OCI-M1 (cell line): Measurements from ENCODE around the gene WWP2.

Experiments
- DNase-seq: peaks from one replicate; lab custom pipeline; 2025; lab: John Stamatoyannopoulos, UW

Gene WWP2

DNA sequence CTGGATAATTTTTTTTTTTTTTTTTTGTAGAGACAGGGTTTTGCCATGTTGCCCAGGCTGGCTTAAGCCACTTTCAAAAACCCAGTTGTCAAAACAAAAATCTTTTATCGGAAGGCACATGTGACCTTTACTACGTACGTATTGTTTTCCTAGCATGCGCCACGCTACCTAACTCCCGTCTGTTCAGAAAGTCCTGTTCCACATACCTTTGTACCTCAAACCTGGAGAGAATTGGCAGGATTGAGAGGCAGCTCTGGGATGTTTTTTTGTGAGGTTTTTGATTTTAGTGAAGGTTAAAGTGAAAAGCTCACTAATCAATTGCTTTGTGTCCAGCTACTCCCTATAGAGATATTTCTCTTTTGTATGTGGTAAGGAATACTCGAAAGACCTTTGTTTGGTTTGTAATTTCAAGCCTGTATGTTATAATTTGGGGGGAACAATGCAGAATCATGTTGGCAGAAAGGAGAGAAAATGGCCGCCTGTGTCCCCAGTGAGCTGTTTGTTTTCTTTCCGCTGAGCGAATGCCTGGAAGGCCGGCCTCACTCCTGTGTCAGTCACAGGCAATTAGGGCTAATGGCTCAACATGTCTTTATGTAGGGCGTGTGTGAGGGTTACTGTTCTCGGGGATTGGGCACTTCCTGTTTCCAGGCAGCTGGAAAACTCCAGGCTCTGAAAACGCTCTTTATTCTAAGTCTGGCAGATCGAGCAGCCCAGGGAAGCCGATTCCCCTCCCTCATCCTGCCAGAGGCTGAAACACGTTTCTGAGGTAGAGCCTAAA is 128.2 kb downstream of the WWP2 start:
- no peak for DNase-seq

DNA sequence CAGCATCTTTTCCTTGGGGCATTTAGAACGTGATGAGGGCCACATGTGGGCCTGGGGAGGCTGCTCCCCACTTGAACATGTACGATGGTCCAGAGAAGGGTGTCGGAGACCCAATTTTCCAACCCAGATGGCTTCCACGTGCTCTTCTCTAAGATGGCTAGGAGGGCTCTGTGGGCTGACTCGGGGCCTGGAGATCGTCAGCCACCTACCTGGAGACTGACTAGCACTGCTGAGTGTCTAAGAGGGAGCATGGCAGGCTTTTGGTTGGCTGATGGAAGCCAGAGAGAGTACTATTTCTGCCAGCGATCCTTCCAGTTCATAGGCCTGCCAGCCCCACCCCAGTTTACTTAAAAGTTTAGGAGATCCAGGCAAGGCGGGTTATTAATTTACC is 128.8 kb downstream of the WWP2 start:
- DNase-seq = no peak

DNA sequence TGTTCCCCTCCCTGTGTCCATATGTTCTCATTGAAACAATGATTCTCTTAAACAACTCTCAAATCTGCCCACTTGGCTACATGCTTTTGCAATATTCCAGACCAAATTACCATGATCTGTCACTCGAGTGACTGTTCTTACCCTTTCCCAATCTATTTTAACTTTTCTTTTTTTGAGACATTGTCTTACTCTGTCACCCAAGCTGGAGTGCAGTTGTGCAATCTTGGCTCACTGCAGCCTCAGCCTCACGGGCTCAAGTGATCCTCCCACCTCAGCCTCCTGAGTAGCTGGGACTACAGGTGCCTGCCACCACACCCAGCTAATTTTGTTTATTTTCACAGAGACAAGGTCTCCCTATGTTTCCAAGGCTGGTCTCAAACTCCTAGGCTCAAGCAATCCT is 130.2 kb downstream of the WWP2 start:
- DNase-seq = no peak

DNA sequence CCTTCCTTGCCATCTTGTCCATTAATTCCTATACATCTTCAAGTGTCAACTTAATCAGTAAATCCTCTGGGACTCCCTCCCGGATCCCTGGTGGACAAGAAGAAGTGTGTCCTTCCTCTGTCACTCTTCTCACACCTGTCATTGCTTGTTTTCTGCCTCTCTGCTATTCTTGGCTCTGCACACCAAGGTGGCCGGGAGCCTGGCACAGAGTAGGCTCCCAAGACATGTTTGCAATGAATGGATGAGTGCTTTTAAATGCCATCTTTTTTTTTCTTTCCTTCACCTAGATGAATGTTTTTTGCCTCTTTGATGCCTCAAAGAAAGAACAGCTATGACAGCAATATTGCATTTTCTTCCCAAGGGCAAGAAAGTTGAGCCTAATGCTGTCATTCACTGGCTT is 131.0 kb downstream of the WWP2 start:
- no peak for DNase-seq

DNA sequence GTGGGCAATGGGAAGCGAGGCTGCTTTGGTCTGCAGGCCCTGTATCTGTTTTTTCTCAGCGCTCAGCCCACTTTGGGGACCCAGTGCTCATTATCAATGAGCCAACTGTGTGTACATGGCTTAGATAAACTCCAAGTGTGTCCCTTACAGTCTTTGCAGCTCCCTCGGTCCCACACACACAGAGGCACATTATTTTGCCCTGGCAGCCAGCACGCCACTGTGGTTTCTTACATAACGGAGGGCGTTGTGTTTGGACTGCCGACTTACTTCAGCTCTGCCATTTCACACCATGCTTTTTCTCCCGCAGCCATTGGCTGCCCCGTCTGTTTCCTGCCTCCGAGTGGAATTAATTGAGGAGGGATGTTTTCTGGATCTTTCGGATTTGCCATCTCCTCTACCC is 132.5 kb downstream of the WWP2 start:
- DNase-seq = no peak

DNA sequence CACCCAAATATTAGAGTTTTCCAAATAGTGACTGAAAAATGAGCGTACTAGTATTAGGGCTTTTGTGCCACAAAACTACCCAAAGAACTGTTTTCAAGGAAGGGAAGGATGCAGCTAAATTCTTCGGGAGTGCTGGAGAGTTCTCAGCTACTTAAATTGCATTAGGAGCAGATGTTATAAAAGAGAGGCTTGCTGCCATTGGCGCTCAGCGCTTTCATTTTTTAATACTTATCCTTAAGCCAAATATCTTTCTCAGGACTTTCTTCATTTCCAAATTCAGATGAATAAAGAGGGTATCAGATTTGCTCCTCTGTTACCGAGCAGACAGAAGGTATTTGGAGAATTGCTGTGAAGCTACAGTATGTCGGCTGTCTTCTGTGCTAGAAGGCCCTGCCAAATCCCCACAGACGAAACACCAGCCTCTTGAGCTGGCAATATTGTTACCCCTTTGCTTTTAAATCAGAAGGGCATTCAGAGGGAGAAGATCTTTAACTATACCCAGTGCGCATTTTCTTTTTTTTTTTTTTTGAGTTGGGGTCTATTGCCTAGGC is 141.8 kb downstream of the WWP2 start:
- no peak for DNase-seq

DNA sequence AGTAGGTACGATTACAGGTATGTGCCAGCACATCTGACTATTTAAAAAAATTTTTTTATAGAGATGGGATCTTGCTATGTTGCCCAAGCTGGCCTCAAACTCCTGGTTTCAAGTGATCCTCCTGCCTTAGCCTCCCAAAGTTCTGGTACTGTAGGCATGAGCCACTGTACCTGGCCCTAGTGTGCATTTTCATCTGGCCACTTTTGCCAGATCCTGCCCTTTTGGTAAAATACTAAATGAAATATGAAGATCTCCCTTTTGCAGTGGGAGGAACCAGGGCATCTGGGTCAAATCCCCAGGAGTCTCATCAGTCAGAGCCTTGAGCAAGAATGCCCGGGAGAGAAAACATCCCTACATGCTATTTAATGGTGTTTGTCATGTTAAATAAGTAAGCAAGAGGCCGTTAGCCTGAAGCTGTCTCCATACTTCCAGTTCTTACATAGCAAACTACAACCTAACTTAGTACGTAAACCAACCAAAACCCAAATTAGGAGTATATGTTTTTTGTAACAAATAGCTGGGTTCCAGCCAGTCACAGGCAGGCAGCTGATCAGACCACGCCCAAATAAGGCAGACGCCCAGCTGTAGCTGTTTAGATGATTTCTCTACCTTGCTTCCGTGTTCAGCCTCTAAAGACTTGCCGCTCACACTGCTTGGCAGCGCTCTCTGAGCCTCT is 142.5 kb downstream of the WWP2 start:
- DNase-seq = no peak

DNA sequence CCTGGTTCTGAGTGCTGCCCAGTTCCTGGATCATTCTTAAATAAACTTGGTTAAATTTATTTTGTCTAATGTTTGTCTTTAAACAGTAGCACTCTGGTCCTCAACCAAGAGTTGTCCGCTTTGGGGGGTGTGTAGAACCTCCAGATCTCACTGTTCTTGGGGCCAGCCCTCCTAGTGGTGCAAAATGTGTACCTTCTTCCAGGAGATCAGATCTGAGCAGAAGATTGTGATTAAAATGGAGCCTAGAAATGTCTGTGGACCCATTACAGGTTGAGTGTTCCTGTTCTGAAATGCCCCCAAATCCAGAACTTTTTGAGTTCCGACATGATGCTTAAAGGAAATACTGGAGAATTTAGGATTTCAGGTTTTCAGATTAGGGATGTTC is 143.0 kb downstream of the WWP2 start:
- no peak for DNase-seq

DNA sequence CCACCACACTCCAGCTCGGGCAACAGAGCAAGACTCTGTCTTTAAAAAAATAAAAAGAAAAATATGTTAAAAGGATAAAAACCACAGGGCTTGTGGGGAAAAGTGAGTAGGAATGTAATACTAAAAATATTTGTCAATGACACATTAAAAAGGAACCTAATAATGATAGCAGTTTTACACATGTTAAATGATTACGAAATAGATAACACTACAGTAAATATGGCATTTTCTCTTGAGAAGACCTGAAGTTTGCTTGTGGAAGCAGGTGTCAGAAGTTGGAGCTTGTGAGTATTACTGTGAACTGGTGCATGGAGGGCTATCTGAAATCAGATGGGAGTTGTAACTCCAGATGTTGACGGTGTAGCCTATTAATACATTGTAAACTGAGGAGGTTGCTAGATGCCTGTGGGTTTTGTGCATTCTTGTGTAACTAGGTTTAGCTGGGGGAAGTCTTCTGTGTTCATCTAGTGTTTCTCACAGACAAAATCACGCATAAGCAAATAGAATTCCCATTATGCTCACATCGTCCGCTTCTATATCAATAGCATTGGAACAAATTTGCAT is 144.8 kb downstream of the WWP2 start:
- DNase-seq = no peak

DNA sequence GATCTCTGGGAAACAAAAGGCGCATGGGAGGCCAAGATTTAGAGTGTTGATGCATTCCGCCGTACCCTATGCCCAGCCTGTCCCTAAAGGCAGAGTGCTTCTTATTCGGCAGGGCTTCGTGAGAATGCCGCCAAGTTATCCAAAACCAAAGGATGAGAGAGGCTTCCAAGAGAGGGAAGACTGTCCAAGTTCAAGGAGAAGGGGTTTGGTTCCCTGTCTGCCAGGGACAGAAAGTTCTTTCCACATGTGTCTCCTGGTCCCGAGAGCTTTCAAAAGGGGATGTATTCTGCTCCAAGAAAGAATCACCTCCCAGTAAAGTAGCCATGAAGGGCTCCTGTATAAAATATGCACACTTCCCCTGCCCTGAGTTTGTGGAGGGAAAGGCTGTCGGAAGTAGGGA is 146.9 kb downstream of the WWP2 start:
- no peak for DNase-seq

DNA sequence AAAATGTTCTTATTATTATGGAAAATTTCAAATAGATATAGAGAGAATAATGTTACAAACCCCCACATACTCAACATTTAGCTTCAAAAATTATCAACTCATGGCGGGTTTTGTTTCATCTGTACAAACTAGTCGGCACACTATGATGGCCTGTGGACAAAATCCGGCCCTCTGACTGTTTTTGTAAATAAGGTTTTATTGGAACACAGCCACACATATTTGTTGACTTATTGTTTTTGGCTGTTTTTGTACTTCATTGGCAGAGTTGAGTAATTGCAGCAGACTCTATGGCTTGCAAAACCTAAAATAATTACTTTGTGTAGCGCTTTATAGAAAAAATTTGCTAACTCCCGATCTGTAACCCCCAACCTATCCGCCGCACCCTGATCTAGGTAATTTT is 147.6 kb downstream of the WWP2 start:
- no peak for DNase-seq

DNA sequence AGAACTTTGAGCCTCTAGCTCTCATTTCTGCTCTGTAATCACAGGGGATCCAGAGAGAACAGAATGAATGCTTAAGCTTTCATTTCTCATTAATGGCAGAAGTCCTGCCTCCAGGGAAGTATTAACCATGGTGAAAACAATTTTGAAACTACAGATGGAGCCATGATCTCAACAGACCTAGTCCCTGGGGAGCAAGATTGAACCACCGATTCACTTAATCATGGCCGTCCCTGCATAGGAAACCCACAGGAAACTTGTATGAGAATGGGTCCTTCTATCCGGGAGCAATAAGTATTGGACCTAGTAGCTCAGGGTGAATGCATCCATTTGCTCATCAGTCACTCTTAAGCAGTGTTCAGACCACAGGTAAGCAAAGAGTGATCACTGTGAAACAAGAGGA is 148.8 kb downstream of the WWP2 start:
- DNase-seq = no peak

DNA sequence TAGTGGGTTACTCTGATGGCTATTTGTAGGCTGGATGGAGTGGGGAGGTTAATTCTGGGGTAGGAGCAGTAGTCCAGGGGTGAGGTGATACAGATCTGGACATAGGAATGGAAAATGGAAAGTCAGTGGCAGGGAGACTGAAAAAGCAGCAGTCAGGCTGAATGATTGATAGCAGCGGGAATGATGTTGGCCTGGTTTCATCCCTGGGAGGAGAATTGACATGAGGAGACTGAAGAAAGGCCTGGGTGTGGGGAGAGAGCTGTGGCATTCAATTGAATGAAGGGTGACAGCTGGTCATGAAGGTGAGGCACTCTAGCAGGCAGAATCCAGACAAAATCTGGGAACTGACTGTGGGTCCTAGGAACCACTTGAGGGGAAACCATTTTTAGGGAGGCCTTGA is 154.3 kb downstream of the WWP2 start:
- no peak for DNase-seq

DNA sequence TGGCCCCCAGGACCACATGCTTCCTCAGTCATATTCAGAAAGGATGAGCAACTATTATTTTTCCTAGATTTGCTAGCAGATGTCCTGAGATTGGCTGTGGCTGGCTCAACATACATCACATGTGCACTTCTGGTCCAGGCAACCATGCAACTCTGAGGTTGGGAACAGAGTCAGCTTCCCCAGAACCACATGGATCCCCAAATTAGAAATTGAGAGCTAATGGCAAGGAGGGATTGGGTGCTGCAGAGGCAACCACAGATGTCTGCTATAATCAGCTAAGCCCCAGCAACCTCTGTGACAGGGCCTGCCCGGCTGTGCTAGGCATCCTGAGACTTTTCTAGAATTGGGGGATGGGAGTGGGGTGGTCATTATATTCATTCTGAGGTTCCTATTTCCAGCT is 155.2 kb downstream of the WWP2 start:
- no peak for DNase-seq

DNA sequence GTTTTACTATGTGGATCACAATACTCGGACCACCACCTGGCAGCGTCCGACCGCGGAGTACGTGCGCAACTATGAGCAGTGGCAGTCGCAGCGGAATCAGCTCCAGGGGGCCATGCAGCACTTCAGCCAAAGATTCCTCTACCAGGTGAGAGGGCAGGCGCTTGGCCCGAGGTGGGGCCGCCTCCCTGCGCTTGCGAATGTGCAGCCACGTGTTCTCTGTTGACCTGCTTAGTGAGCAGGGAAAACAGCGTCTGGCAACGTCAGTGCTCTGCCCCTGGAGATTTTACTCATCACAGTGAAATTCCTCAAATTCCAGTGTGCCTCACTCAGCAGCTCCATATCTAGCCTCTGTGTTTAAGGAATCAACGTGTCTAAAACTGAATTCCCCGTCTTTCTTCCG is 155.6 kb downstream of the WWP2 start:
- DNase-seq = no peak

DNA sequence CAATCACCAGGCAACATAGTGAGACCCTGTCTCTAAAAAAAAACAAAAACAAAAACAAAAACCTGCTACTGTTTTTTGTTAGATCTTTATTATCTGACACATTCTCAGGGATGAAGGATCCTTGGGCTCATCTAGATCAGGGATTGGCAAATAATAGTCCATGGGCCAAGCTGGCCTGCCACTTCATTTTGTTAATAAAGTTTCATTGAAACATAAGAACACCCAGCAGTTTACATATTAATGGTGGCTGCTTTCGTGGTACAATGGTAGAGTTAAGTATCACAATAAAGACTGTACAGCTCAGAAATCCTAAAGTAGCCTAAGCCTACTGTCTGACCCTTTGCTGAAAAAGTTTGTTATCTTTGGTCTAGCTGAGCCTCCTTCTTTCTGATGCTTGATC is 156.1 kb downstream of the WWP2 start:
- DNase-seq = no peak

DNA sequence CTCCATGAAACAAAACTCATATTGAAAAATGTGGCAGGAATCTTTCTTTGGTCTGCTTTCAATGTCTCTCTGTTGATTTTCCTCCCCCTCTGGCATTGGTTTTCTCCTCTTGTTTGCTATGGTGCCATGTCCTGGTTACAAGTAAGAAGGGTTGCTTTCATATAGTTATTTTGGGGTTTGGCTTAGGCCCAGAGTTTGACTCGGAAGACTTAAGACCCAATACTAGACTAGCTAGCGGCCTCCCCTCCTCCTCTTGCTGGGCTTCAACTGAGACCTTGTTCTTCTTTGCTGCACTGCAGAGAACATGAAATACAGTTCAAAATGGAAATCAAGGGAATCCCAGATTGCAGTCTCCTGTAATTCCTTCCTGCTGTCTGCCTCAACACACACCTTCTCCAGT is 159.0 kb downstream of the WWP2 start:
- DNase-seq = no peak

DNA sequence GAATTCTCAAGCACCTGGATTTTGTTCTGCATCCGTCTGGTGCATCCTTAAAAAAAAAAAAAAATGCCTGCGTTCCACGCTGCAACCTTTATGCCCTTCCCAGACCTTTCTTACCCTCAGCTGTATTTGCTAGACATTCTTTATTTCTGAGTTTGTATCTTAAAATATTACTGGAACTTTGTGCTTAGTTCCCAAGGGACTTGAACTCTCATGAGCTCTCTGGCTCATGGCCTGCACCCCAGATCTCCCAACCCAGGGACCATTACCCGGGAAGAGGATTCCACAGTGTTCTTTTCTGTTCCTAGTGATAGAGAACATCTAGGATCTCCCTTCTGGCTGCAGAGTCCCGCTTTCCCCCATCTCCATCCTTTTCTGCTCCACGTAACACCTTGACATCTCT is 160.1 kb downstream of the WWP2 start:
- no peak for DNase-seq

DNA sequence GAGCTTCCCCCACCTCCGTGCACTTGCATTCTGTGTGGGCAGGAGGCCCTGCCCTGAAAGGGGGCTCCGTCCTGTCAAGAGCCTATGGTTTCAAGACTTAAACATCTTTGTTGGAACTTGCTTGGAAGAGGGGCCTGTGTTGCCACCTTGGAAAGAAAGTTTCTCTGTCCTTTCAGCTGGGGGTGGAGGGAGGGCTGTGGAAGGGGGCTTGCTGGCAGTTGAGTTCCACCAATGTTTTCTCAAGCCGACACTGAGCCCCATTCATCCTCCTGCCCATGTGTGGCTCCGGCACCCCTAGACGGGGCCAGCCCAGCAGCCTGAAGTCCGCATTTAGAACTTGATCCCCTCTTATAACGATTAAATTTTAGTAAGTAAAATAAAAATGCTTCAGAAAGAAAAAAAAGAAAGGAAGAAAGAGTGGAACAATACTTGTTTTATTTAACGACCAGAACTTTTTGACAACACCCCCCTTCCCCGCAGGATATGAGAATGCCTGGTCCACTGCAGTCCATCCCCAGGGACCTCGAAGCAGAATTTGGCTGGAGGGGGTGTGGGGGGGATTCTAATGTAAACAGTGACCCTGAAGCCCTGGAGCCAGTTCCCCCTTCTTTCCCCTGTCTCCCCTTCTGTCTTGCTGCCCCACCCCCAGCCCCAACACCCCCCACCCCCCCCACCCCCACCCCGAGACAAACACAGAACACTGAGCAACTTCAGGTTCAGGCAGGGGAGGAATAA is 162.1 kb downstream of the WWP2 start:
- no peak for DNase-seq

DNA sequence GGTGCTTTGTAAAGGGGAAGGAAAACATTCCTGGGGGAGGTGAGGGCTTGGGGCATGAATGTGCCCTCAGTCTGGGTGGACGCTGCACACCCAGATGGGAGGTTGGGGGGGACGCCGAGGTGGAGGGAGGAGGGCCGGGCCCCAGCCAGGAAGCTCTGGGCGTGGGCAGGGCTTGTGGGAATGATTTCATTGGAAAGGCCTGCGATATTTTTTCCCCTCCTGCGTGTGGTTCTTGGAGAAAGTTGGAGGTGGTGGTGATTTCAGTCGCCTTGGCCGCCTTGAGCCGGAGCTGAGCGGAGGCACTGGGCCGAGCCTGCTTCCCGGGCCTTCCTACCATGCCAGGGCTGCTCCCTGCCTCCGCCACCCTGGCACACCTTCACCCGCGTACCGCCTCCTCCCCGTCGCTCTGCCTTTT is 162.7 kb downstream of the WWP2 start:
- no peak for DNase-seq

DNA sequence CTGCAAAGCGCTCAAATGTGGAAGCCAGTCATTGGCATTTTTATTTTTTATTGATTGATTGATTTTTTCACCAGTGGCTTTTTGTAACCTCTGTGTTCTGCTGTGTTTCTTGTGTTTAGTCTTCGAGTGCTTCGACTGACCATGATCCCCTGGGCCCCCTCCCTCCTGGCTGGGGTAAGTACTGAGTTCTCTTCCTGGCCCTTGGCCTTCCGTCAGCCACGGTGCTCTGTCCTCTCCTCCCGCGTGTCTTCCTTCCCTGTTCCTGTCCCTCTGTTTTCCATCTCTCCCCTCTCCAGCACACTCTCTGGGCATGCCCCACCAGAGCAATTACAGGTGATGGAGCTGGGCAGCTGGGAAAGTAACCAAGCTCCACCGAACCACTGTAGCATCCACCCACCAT is 163.2 kb downstream of the WWP2 start:
- DNase-seq = no peak

DNA sequence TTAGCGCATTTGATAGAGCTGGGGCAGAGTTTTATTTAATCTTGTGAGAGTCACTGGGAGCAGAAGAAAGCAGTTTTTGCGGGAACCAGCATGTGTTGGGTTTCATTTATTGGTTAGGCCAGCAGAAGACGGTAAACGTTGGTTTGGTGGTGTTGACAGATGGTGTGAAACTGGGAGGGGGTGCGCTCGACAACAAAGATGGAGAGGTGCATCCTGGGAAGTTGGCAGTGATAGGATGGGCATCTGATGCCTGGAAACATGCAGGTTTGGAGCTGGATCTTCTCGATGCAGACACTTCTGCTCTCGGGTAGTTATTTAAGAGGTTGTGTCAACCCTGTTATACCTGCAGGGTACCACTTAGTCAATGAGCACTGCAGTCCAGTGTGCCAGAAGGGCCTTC is 164.1 kb downstream of the WWP2 start:
- no peak for DNase-seq
